B cell (primary cell): ENCODE results near the gene SHC4. TPM values are rescaled to one million over a fixed set of nuclear protein-coding genes. Genes with fewer than 3 reads are reported as not detected.

ENCODE experiments used
- ATAC-seq: fragments of 200-7000 bp; cut with Tn5 transposase; one replicate; pipeline ENCODE4 v1.10.0; 2021; ENCODE audit warnings: low read depth, mild to moderate bottlenecking, moderate number of reproducible peaks, moderate library complexity
- CTCF ChIA-PET: fragments of 350-600 bp; sonication (Branson Sonifier 250); formaldehyde crosslinking; loops from one replicate; lab custom pipeline; 2021; ENCODE audit warnings: antibody characterized with exemption, inconsistent platforms; lab: Charles Lee
- POLR2A ChIA-PET: fragments of 350-600 bp; sonication (Branson Sonifier 250); formaldehyde crosslinking; loops from one replicate; lab custom pipeline; 2021; ENCODE audit warnings: antibody characterized with exemption; lab: Charles Lee
- DNase-seq: peaks from one replicate; pipeline ENCODE4 v3.0.0; 2013
- H2AFZ ChIP-seq: 2 replicates; pipeline ENCODE4 v1.6.1; 2012; ENCODE audit warnings: mild to moderate bottlenecking, low read depth, low read length; ENCODE audit not compliant: insufficient read depth, poor library complexity, severe bottlenecking
- H3K27ac ChIP-seq, 2 donors: 1 replicate in 1 of 2; 2 replicates in 1 of 2; pipeline ENCODE4 v1.5.1; 2012 to 2013; ENCODE audit warnings: low read length in 2 of 2, mild to moderate bottlenecking in 2 of 2, moderate library complexity in 1 of 2
- H3K27me3 ChIP-seq, 4 experiments: fragments of 200-600 bp in 1 of 4; sonication (generic) in 1 of 4; replicated peaks in 1 of 4; 1 replicate in 2 of 4; 2 replicates in 2 of 4; pipeline versions ENCODE4 v1.6.1 to v1.7.0; 2013 to 2016; ENCODE audit warnings: low read length in 3 of 4, mild to moderate bottlenecking in 2 of 4, mixed read lengths in 1 of 4, moderate library complexity in 1 of 4; ENCODE audit not compliant: insufficient read depth in 4 of 4, control insufficient read depth in 3 of 4; ENCODE audit errors: control extremely low read depth in 1 of 4
- H3K36me3 ChIP-seq, 2 experiments: replicated peaks in 1 of 2; 1 replicate in 1 of 2; 2 replicates in 1 of 2; pipeline versions ENCODE4 v1.6.1 to v1.7.1; 2013; ENCODE audit warnings: low read length in 1 of 2; ENCODE audit not compliant: insufficient read depth in 2 of 2, control insufficient read depth in 1 of 2; ENCODE audit errors: control extremely low read depth in 1 of 2, extremely low read depth in 1 of 2
- H3K4me1 ChIP-seq, 2 donors: fragments of 200-600 bp in 1 of 2; sonication (generic) in 1 of 2; 1 replicate in 1 of 2; 2 replicates in 1 of 2; pipeline versions ENCODE4 v1.5.1 to v1.6.1; 2013 to 2017; ENCODE audit warnings: low read length in 2 of 2; ENCODE audit not compliant: control insufficient read depth in 2 of 2, insufficient read depth in 2 of 2
- H3K4me2 ChIP-seq: replicated peaks from 2 replicates; pipeline ENCODE3; 2012; ENCODE audit warnings: mild to moderate bottlenecking, low read depth, low read length; ENCODE audit not compliant: poor library complexity, severe bottlenecking
- H3K4me3 ChIP-seq, 5 experiments: fragments of 200-600 bp in 1 of 5; sonication (generic) in 1 of 5; 1 replicate in 3 of 5; 2 replicates in 2 of 5; pipeline versions ENCODE4 v1.5.1 to v1.7.0; 2011 to 2016; ENCODE audit warnings: low read length in 4 of 5, mild to moderate bottlenecking in 4 of 5, low read depth in 2 of 5, control low read depth in 1 of 5, moderate library complexity in 1 of 5; ENCODE audit not compliant: insufficient read depth in 1 of 5; ENCODE audit errors: control extremely low read depth in 1 of 5, extremely low read depth in 1 of 5
- H3K79me2 ChIP-seq: fragments of 200-600 bp; sonication (generic); one replicate; pipeline ENCODE4 v1.6.0; 2016; ENCODE audit warnings: low read length; ENCODE audit not compliant: control insufficient read depth, insufficient read depth
- H3K9ac ChIP-seq: fragments of 200-600 bp; sonication (generic); 2 replicates; pipeline ENCODE4 v1.6.1; 2017; ENCODE audit warnings: mild to moderate bottlenecking, low read length, moderate library complexity
- H3K9me3 ChIP-seq, 3 donors: one replicate each; pipeline versions ENCODE4 v1.6.1 to v1.7.1; 2013; ENCODE audit warnings: low read length in 2 of 3; ENCODE audit not compliant: control insufficient read depth in 2 of 3, insufficient read depth in 1 of 3; ENCODE audit errors: control extremely low read depth in 1 of 3
- H4K20me1 ChIP-seq: 2 replicates; pipeline ENCODE4 v1.6.0; 2012; ENCODE audit warnings: mild to moderate bottlenecking, low read length; ENCODE audit not compliant: insufficient read depth, control insufficient read depth, poor library complexity, severe bottlenecking
- H3K27ac Mint-ChIP-seq: one replicate; pipeline ENCODE4 v1.8.0; 2021; ENCODE audit warnings: mixed read lengths
- H3K27me3 Mint-ChIP-seq: one replicate; pipeline ENCODE4 v1.8.0; 2021; ENCODE audit warnings: mixed read lengths
- H3K4me1 Mint-ChIP-seq: one replicate; pipeline ENCODE4 v1.8.0; 2021; ENCODE audit warnings: mixed read lengths
- H3K4me3 Mint-ChIP-seq: one replicate; pipeline ENCODE4 v1.8.0; 2021; ENCODE audit warnings: mixed read lengths
- H3K9me3 Mint-ChIP-seq: one replicate; pipeline ENCODE4 v1.8.0; 2022; ENCODE audit warnings: mixed read lengths; ENCODE audit not compliant: insufficient read depth
- CTCF ChIP-seq: fragments of 200-600 bp; IDR thresholded peaks from one replicate; pipeline ENCODE4 v1.8.0; 2022; ENCODE audit warnings: antibody characterized with exemption, mild to moderate bottlenecking
- EZH2 ChIP-seq: IDR thresholded peaks from 2 replicates; pipeline ENCODE4 v1.6.1; 2012; ENCODE audit warnings: borderline replicate concordance, low read depth, mild to moderate bottlenecking, moderate library complexity, low read length; ENCODE audit not compliant: insufficient read depth, poor library complexity, severe bottlenecking
- WGBS: methylation state at CpG from one replicate; pipeline ENCODE4 v1.1.5; 2013; ENCODE audit warnings: missing lambda C conversion rate; ENCODE audit not compliant: insufficient coverage; 5-methylcytosine and 5-hydroxymethylcytosine counted together
- intact Hi-C: fragments of 100-400 bp; cut with micrococcal nuclease; formaldehyde crosslinking; loops from one replicate; pipeline ENCODE4 v1.10.0; 2022
- polyA plus RNA-seq: library from polyadenylated mRNA; depleted of rRNA; stranded (reverse); fragments of >200 nt; gene quantifications from 2 replicates; pipeline ENCODE4 v1.2.3, GENCODE V29; 2012
- total RNA-seq, 2 donors: library from RNA; stranded (reverse); fragments of 120-200 nt in 1 of 2; gene quantifications; 1 replicate in 1 of 2; 2 replicates in 1 of 2; pipeline versions ENCODE4 v1.2.3 to v1.2.4, GENCODE V29; 2013 to 2022

Gene SHC4
- total and polyA plus RNA-seq, 2 donors (not counting 1 experiment from before 2014, with no cell fraction given), result 0.04 to 0.69 TPM

DNA sequence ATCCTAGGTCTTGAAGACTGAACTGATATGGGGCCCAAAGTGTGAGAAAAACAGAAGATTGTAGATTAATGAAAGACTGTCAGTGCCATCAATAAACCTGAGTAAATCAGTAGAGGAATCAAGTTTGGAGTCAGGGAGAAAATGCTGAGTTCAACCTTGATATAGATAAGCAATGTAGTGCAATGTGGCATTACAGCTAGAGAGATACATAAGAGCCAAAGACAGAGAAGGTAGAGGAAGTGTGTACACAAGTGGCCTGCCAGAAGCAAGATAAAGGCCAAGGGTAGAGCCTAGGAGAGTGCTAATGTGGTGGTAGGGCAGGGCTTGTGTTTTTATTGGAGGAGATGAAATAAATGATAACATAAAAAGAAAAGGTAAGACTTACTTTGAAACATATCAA is 111.8 kb downstream of the SHC4 start:
- H3K4me1 Mint-ChIP-seq, result no peaks in the 10 kb centered on the region
- no peaks in the 10 kb centered on the region for H3K9me3 Mint-ChIP-seq
- no peak overlapping the region for H3K4me3 Mint-ChIP-seq
- H3K4me2 ChIP-seq, result no peak overlapping the region
- no peak overlapping the region for H3K4me3 ChIP-seq
- TF ChIP-seq EZH2 (no peak), CTCF (no peak)
- peaks cover 0 to 5% (median 0%) of the 10 kb centered on the region in 4 experiments for H3K27me3 ChIP-seq
- intact Hi-C loops, result no loop called here
- H3K79me2 ChIP-seq, result no peaks in the 10 kb centered on the region
- peaks cover 28% of the 10 kb centered on the region for H3K27me3 Mint-ChIP-seq
- no peaks in the 10 kb centered on the region for H3K4me1 ChIP-seq
- no peak overlapping the region for H2AFZ ChIP-seq
- no peaks in the 10 kb centered on the region for H4K20me1 ChIP-seq
- DNase-seq (no peak), ATAC-seq (no peak)
- POLR2A ChIA-PET, result no interaction called here
- no peaks in the 10 kb centered on the region for H3K9me3 ChIP-seq
- H3K27ac Mint-ChIP-seq, result no peak overlapping the region
- H3K27ac ChIP-seq, result no peak overlapping the region
- H3K9ac ChIP-seq, result no peak overlapping the region
- no peaks in the 10 kb centered on the region for H3K36me3 ChIP-seq
- CTCF ChIA-PET, result interaction anchor here (1.5 kb wide), 1 partner anchor 10 kb away, joined by 4 read pairs; no protein-coding TSS in a partner anchor

DNA sequence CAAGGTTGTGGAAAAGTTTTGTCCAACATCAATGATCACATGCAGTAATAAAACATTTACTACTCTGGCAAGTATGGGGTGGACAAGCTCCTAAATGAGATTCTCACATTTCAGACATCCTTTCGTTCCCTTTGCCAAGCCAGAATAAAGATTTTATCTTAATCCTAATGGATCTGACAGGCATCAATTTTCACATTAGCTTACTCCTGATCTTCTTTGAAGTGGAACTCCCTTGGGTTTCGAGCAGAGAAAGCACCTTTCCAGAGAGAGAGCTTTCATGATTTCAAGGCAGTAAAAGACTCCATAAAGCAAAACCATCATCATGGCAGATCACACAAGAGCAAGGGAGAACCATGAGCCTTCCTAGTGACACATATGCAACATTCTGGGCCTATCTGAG is 113.1 kb downstream of the SHC4 start:
- Mint-ChIP-seq H3K27me3 (peaks cover 28% of the 10 kb centered on the region), H3K27ac (no peak overlapping the region), H3K9me3 (no peaks in the 10 kb centered on the region), H3K4me3 (no peak overlapping the region), H3K4me1 (no peaks in the 10 kb centered on the region)
- Histone ChIP-seq H3K27me3 (peaks cover 0 to 5% (median 0%) of the 10 kb centered on the region in 4 experiments), H3K79me2 (no peaks in the 10 kb centered on the region), H4K20me1 (no peaks in the 10 kb centered on the region), H3K4me3 (no peak overlapping the region), H3K9me3 (no peaks in the 10 kb centered on the region), H3K4me2 (no peak overlapping the region), H3K4me1 (no peaks in the 10 kb centered on the region), H3K27ac (no peak overlapping the region), H2AFZ (no peak overlapping the region), H3K9ac (no peak overlapping the region), H3K36me3 (no peaks in the 10 kb centered on the region)
- ATAC-seq, result no peak
- WGBS, result 81% methylated on average over 2 of the region's 2 CpGs
- DNase-seq, result no peak
- ChIA-PET POLR2A (interaction anchor here (0.6 kb wide), 1 partner anchor 1498 kb away, joined by 3 read pairs; no protein-coding TSS in a partner anchor), CTCF (interaction anchor here (0.6 kb wide), 1 partner anchor 1832 kb away, joined by 3 read pairs; no protein-coding TSS in a partner anchor)
- TF ChIP-seq EZH2, result no peak
- no peak for TF ChIP-seq CTCF
- intact Hi-C loops, result no loop called here
